ENCODE data around the gene RIT1.
"Not testable (repeated sequence)": the region's sequence is repeated elsewhere in the genome, so short reads cannot be mapped to it uniquely, and the experiment has no call there.

The RIT1 gene

DNA sequence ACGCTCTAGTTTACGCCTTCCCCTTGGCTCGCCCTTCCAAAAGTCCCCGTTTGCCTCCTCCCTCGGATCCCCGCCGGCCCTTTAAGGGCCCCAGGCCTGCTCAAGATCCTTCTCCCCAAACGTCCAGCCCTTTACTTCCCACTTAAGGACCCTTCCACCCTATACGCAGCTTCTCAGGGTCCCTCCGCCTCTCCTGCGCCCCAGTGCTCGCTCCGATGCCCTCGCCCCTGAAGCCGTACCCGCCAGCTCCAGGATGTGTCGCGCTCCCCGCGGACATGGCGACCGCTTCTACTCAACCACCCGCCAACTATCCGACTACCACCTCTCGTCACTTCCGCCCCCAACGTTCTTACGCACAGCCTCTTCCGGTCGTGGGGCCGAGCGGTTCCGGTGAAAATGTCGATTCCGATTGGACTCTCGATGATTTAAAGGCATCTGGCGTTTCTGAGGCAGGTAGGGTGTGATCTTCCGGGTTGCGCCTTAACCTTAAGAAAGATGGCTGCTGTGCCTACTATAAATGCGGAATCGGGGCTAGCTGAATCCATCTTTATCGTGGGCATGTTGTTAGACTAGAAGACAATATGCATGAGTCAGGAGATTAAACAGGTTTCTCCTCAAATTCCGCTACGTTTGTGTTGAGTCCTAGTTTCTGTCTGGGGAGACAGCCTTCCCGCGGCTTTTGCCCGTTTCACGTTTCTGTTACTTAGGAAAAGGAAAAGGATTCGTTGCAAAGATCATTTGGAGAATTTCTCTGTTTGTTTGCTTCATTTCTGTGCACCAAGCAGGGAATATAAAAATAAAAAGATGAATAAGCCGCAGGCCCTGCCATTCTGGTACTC lies 23.2 kb upstream of the RIT1 start, which contains the start of gene KHDC4:
Gene KHDC4 (minus strand): TSS at position 317 of the 839 bp plus-strand sequence. CDS start 40 bp downstream, at position 277.
- in situ Hi-C loops (cut with MboI; ENCODE audit: low sequenced_read_pairs): loop anchor here (10.0 kb wide), 1 partner anchor 130 kb away; the partner anchor contains the start of gene RAB25

DNA sequence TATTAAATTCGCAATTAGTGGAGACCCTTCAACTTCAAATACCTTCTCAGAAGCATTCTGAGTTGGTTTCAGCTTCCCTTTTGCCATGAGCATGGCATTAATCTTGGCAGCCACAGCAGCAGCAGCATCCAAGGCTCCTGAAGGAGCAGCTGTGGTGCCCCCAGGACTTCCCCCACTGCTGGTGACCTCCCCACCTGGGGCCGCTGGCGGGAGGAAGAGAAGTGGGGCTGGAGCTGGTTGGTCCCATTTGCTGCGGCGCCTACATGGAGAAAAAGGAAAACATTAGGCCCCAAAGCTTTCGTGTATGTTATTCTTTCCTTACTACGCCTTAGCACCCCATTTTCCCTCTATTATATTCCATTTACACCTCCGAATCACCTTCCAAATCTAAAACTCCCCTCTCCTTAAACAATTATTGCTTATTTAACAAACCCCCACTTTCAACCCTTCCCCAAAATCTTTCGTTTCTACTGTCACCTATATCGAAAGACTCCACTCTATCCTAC lies 22.5 kb upstream of the RIT1 start:
- in situ Hi-C loops (cut with MboI; ENCODE audit: low sequenced_read_pairs): loop anchor here (10.0 kb wide), 1 partner anchor 131 kb away; the partner anchor contains the start of gene RAB25

DNA sequence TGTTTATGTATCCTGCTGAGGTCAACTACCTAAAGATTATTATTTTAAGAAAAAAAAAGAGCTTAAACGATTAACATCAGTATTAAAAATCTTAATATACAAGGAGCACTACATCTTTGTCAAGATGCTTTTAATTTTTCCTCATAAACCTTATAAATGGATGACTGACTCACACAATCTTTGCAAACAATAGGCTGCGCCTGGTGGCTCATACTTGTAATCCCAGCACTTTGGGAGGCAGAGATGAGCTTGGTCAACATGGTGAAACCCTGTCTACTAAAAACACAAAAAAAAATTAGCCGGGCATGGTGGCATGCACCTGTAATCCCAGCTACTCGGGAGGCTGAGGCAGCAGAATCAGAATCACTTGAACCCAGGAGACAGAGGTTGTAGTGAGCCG lies 21.3 kb upstream of the RIT1 start:
- in situ Hi-C loops (cut with MboI; ENCODE audit: low sequenced_read_pairs): loop anchor here (10.0 kb wide), 1 partner anchor 132 kb away; the partner anchor contains the start of gene RAB25

DNA sequence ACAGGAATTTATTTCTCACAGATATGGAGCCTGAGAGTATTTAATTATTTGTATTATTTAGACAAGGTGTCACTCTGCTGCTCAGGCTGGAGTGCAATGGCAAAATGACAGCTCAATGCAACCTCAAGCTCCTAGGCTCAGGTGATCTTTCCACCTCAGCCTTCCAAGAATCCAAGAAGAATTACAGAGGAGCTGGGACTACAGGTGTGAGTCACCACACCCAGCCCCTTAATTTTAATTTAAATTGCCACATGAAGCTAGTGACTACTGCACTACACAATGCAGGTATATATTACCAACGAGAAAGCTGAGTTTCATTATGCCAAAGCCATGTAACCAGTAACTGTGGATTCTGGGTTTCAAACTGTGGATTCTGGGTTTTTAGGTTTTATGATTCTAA lies 20.9 kb upstream of the RIT1 start:
- in situ Hi-C loops (cut with MboI; ENCODE audit: low sequenced_read_pairs): loop anchor here (10.0 kb wide), 1 partner anchor 133 kb away; the partner anchor contains the start of gene RAB25

DNA sequence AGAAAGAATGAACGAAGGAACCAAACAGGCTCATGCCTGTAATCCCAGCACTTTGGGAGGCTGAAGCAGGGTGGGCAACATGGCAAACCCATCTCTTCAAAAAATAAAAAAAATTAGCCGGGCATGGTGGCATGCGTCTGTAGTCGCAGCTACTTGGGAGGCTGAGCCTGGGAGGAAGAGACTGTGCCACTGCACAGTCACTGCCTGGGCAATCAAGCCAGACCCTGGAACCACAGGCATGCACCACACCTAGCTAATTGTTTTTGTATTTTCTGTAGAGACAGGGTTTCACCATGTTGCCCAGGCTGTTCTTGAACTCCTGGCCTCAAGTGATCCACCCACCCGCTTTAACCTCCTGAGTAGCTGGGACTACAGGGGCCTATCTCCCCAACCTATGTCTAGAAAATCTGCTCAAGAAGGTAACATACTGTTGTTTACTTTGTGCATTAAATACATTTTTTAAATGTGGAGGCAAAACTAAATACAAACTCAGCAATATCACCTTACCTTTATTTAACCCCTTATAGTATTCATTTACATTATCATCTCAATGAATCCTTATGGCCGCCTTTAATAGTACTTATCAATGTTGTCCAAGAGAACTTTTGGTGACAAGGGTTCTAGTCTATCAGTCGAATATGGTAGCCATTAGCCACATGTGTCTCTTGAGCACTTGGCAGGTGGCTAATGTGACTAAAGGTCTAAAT lies 20.3 kb upstream of the RIT1 start:
- in situ Hi-C loops (cut with MboI; ENCODE audit: low sequenced_read_pairs): loop anchor here (10.0 kb wide), 1 partner anchor 133 kb away; the partner anchor contains the start of gene RAB25

DNA sequence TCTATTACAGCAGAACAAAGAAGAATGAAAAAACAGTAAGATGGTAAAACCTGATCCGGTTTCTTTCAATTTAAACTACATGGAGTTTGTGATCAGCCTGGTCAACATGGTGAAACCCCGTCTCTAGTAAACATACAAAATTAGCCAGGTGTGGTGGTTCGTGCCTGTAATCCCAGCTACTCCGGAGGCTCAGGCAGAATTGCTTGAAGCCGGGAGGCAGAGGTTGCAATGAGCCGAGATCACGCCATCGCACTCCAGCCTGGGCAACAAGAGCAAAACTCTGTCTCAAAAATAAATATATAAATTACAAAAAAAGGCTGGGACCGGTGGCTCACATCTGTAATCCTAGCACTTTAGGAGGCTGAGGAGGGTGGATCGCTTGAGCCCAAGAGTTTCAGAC lies 19.6 kb upstream of the RIT1 start:
- in situ Hi-C loops (cut with MboI; ENCODE audit: low sequenced_read_pairs): loop anchor here (10.0 kb wide), 1 partner anchor 134 kb away; the partner anchor contains the start of gene RAB25

DNA sequence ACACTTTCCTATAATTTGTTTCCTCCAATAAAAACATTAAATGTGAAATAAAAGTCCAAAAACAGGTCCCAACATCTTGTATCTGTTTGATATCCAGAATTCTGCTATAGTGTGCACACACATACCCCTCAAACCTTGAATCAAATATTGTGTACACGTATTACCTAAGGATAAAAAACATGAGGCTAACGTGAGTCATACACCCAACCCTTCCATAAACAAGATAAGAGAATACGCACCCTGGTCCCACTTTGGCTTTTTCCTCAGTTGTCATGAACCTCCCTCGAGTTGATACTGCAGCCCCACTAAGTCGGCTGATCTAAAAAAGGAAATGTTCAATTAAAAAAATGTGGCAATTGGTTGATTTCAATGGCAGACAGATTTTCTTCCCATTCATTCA lies 17.9 kb upstream of the RIT1 start:
- in situ Hi-C loops (cut with MboI; ENCODE audit: low sequenced_read_pairs): no loop called here

DNA sequence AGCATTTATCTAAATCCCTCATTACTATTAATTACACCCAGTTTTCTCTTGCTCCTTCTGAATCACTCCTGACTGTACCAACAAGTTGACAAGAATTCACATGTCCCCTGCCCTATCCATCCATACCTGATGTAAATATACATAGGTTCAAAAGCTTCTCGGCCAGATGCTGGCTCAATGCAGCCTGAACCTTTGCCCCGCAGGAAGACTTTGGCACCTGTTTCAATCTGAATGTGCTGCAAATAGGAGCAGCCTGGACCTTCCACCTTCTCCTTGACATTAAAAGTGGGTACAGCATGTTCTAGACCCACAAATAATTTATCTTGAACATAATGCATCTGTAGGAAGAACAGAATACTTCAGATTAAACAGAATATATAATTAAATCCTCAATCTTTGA lies 14.4 kb upstream of the RIT1 start:
- in situ Hi-C loops (cut with MboI; ENCODE audit: low sequenced_read_pairs): no loop called here

DNA sequence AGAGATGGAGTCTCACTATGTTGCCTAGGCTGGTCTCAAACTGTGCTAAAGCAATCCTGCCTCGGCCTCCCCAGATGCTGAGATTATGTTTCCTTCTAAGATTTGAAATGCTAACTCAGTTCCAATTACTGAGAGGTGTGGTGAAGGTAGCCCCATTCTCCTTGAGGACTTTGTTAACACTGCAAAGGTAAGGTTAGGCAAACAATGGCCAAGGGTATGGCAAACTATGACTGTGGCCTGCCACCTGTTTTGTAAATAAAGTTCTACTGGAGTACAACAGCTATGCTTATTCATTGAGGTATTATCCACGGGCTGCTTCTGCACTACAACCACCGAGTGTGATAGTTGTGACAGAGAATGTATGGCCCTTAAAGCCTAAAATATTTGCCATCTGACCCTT lies 9.6 kb upstream of the RIT1 start:
- in situ Hi-C loops (cut with MboI; ENCODE audit: low sequenced_read_pairs): no loop called here

DNA sequence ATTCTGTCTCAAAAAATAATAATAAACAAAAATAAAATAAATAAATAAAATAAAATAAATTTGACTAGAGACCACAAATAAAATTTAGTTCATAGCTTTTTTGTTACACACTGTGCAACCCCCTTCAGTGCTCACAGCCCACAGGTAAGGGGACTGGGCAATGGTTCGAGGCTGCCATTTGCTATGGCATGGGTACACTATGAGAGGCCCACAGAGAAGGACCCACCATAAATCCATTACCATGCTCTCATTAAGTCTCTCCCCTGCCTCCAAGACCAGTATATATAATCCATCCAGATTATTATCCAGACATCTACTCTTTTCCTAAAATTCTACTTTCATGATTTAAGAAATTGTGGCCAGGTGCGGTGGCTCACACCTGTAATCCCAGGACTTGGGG lies 8.7 kb upstream of the RIT1 start:
- in situ Hi-C loops (cut with MboI; ENCODE audit: low sequenced_read_pairs): no loop called here

DNA sequence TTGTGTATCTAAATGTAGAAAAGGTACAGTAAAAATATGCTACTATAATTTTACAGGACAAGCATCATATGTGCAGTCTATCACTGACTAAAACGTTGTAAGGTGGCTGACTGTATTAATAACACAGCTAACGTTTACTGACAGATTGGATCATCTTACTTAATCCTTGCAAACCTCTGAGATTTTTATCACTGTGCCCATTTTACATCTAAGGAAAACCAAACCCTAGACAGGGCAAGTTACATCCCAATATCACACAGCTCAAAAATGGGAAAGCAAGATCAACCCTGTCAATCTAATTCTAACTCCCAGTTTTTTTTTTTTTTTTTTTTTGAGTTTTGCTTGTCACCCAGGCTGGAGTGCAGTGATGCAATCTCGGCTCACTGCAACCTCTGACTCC lies 7.5 kb upstream of the RIT1 start:
- in situ Hi-C loops (cut with MboI; ENCODE audit: low sequenced_read_pairs): no loop called here

DNA sequence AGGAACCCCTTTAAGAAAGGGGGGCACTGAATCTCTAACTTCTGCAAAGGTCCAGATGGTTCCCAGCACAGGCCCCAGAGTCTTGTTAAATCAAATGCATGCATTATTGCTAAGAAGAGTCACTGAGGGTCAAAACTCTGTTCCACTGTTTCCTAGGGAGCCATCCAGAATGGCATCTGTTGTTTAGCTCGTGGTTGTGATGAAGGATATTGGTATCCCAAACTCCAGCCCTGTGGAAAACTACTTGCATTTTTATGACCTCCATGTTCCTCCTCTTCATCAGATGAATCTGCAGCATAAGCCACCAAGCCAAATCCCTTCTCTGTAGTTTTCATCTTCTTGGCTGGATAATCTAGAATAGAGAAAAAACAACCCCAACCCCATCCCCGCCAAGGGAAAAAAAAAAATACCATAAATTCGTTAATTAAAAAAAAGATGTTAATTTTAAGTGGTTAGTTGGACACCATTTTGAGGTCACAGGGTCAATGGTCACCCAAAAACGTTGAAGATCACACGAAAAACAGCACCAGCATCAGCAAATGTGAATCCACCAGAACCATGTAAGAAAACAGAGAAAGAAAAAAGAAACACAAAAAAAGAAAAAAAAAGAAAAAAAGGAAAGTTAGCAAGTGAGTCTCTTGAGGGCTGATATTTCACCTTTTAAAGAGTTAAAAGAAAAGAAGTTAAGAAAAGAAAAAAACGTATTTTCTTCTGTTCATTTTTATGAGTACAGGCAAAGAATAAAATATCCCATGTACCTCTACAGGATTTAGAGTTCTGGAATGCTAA lies 3.0 kb upstream of the RIT1 start:
- in situ Hi-C loops (cut with MboI; ENCODE audit: low sequenced_read_pairs): no loop called here

DNA sequence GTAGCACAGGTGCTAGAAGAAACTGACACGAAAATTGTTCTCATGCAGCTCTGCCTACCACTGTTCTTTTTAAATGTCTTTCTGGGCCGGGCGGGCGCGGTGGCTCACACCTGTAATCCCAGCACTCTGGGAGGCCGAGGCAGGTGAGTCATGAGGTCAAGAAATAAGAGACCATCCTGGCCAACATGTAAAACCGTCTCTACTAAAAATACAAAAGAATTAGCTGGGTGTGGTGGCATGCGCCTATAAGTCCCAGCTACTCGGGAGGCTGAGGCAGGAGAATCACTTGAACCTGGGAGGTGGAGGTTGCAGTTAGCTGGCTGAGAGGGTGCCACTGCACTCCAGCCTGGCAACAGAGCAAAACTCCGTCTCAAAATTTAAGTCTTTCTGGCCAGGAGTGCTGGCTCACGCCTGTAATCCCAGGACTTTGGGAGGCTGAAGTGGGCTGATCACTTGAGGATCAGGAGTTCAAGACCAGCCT lies 947 bp upstream of the RIT1 start:
- in situ Hi-C loops (cut with MboI; ENCODE audit: low sequenced_read_pairs): no loop called here

DNA sequence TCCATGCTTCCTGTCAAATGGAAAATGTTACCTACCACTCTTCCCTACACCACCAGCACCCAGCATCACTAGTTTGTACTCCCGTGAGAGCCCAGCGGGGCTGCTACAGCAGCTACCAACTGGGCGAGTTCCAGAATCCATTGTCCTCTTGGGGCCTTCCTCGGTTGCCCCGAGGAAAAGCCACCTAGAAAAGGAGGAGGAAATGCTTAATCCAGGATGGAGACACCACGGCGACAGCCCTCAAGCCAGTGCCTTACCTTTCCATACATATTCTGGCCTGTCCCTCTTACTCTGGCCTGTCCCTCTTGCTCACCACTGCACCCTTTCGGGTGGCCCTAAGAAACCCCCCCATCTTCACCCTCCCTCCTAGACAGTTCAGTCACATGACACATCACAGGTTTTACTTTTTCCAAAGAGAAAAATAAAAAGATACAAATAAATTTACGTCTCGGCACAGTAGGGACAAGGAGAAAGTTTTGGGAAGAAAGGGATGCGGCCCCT lies 478 bp downstream of the RIT1 start:
- in situ Hi-C loops (cut with MboI; ENCODE audit: low sequenced_read_pairs): no loop called here

DNA sequence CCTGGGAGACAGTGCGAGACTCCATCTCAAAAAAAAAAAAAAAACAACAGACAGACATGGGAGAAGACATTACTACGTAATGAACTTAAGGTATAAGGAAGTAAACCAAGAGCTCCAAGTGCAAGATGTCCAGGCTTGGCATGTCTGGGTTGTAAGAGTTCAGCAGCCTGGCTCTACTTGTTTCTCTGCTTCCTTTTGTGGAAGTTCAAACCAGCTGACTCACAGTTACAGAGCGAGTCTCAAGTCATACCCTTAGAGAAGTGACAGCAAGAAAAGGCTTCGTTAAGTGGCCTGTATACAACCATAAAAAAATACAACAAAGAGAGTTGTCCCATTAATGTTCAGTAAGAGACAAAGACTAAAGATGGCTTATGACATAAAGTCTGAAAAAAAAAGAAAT lies 1.3 kb downstream of the RIT1 start:
- in situ Hi-C loops (cut with MboI; ENCODE audit: low sequenced_read_pairs): no loop called here

DNA sequence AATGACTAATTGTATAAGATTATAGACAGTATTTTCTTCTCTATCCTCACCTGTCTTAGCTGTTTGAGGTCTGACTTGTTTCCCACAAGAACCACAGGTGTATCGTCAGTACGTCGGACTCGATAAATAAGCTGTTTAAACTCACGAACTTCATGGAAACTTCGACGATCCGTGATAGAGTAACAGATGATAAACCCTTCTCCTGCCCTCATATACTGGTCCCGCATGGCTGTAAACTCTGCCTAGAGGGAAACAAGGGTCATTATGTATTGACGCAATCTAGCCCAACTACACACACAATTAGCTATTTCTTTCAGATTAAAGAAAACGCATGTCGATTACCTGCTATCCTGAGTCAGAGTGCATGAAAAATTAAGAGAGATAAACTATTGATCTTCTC lies 6.9 kb downstream of the RIT1 start:
- in situ Hi-C loops (cut with MboI; ENCODE audit: low sequenced_read_pairs): no loop called here

DNA sequence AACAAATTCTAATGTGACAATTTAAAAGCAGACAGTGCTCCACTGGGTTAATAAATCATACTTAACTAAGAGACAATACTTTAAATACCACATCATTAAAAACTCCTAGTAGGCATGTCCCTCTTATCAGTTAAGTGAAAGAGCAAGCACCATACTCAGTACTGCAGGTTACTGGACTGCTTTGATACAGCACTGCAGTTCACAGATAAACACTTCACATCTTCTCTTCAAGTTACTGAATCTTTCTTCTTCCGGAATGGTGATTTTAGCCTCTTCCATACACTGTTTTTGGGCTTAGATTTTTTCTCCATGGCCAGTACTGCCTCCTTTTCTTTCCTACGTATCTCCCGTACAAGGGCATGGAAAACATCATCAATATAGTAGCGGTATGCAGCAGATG lies 11.0 kb downstream of the RIT1 start:
- in situ Hi-C loops (cut with MboI; ENCODE audit: low sequenced_read_pairs): no loop called here

DNA sequence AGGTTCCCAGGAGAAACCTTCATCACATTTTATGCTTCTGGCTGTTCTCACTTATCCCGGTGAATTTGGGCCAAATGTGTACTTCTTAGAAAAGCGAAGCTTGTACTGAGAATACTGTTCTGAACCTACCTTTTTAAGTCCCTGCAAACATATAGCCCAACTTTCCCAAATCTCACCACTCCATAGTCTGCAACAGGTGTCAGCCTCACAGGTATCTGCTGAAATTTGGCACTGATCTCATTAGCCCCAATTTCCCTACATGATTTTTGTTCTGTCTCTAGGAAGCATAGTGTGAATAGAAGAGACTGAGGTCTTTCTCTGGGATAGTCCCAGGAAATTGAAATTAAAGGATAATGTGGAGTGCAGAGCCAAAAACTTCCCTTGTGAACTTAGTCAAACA lies 11.5 kb downstream of the RIT1 start:
- in situ Hi-C loops (cut with MboI; ENCODE audit: low sequenced_read_pairs): no loop called here

DNA sequence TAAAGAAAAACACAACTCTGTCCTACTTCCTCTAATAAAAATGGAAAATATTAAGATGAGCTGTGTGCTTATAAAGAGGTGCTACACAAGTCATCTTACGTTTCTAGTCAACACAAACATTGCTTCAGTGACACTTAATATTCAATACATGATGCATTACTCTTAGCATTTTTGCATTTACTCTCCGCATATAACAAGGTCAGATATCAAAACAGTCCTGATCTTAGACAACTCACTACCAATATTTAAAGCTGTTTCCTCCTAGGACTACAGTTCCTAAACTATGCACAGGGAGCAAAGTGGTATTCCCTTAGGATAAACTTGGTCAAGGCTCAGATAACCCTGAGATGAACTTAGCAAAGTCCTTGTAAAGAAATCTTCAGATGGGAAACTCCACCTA lies 12.3 kb downstream of the RIT1 start:
- in situ Hi-C loops (cut with MboI; ENCODE audit: low sequenced_read_pairs): no loop called here

DNA sequence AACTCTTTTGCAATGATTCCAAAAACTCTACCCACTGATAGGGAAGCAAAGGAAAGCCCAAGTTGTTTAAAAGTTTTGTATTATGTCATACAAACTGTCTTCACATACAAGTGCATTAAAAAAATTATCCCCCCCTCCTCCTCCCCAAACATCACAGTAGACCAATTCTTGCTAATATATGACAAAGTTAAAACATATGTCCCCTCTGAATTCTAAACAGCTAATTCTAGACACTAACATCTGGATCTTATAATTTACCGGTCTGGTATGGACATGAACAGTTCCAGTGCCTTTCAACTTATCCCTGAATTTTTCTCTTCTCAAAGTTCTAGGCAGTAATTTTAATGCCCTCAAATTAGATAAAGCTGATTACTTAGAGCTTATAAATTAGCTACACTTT lies 13.4 kb downstream of the RIT1 start:
- in situ Hi-C loops (cut with MboI; ENCODE audit: low sequenced_read_pairs): no loop called here

DNA sequence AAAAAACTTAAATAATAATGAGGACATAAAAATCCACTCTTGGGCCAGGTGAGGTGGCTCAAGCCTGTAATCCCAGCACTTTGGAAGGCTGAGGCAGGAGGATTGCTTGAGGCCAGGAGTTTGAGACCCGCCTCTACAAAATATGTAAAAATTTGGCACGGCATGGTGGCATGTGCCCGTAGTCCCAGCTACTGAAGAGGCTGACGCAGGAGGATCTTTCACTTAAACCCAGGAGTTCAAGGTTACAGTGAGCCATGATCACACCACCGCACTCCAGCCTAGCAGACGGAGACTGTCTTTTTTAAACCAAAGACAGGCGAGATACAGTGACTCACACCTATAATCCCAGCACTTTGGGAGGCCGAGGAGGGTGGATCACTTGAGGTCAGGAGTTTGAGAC lies 14.7 kb downstream of the RIT1 start:
- in situ Hi-C loops (cut with MboI; ENCODE audit: low sequenced_read_pairs): not testable (repeated sequence)

All from HL-60/S4 treated with retinoic acid at 250 ng/mL for 4 days and 3 days (cell line).